K562 (cell line): ENCODE data around the gene CHAF1A. TPM values are rescaled to one million over a fixed set of nuclear protein-coding genes. Genes with fewer than 3 reads are reported as not detected.

Experiments
- ATAC-seq: fragments of 200-7000 bp; cut with Tn5 transposase; 3 replicates; pipeline ENCODE4 v1.9.1; 2020; ENCODE audit warnings: moderate library complexity
- BruUV-seq: library from RNA; stranded (reverse); fragments of 400-500 nt; replicated peaks from 2 replicates; lab custom pipeline; 2021; lab: Mats Ljungman, UMichigan
- CTCF ChIA-PET: fragments of 300-600 bp; formaldehyde crosslinking; extraction: SDS; loops from one replicate; lab custom pipeline; 2021; ENCODE audit warnings: low intra/inter-chr PET ratio; lab: Yijun Ruan, JAX
- POLR2A ChIA-PET: fragments of 300-600, 350-650 bp; sonication (Branson Sonifier 250); formaldehyde crosslinking; extraction: SDS; loops from one replicate; lab custom pipeline; 2021; ENCODE audit warnings: antibody characterized with exemption, inconsistent platforms; lab: Yijun Ruan, JAX
- DNase-seq, 4 experiments: peaks; one replicate each; pipeline versions ENCODE4 v3.0.0 to v3.0.0-alpha.2; 2011 to 2018; ENCODE audit warnings: low spot score in 3 of 4, mixed read lengths in 3 of 4; ENCODE audit errors: extremely low read depth in 1 of 4
- FAIRE-seq: peaks from 2 replicates; lab custom pipeline; 2011; peaks lifted over from hg19 to GRCh38; lab: Jason Lieb, UNC
- H2AFZ ChIP-seq: 2 replicates; pipeline ENCODE4 v1.6.0; 2011; ENCODE audit warnings: low read depth, low read length, control low read depth, inconsistent platforms
- H3K27ac ChIP-seq: fragments of 200-600 bp; 3 replicates; pipeline ENCODE4 v1.8.0; 2011; ENCODE audit warnings: low read depth, mild to moderate bottlenecking, control low read depth, inconsistent platforms, low read length, moderate library complexity, mixed read lengths; ENCODE audit errors: extremely low read depth
- H3K27me3 ChIP-seq, 2 experiments: fragments of 300-600 bp in 1 of 2; 2 replicates in 1 of 2; 3 replicates in 1 of 2; pipeline versions ENCODE4 v1.6.0 to v1.8.0; 2011; ENCODE audit warnings: inconsistent platforms in 2 of 2, low read length in 2 of 2, mild to moderate bottlenecking in 1 of 2, mixed read lengths in 1 of 2, moderate library complexity in 1 of 2; ENCODE audit not compliant: control insufficient read depth in 2 of 2, insufficient read depth in 2 of 2
- H3K36me3 ChIP-seq: fragments of 300-600 bp; 3 replicates; pipeline ENCODE4 v1.8.0; 2011; ENCODE audit warnings: mild to moderate bottlenecking, low read length, inconsistent platforms; ENCODE audit not compliant: control insufficient read depth, insufficient read depth
- H3K4me1 ChIP-seq, 2 experiments: fragments of 200-600 bp in 1 of 2; replicated peaks in 1 of 2; 2 replicates in 1 of 2; 3 replicates in 1 of 2; pipeline versions ENCODE4 v1.5.1 to v1.8.0; 2011; ENCODE audit warnings: inconsistent platforms in 2 of 2, low read length in 2 of 2, mild to moderate bottlenecking in 1 of 2, mixed read lengths in 1 of 2, moderate library complexity in 1 of 2; ENCODE audit not compliant: control insufficient read depth in 2 of 2, insufficient read depth in 2 of 2
- H3K4me2 ChIP-seq: 2 replicates; pipeline ENCODE4 v1.6.1; 2011; ENCODE audit warnings: low read length, control low read depth, inconsistent platforms, mixed read lengths; ENCODE audit not compliant: insufficient read depth
- H3K4me3 ChIP-seq: fragments of 200-600 bp; sonication (generic), shearing (Covaris generic); 2 replicates; pipeline ENCODE4 v1.5.1; 2016; ENCODE audit warnings: control low read depth, inconsistent platforms
- H3K79me2 ChIP-seq: fragments of 200-600 bp; 3 replicates; pipeline ENCODE4 v1.8.0; 2011; ENCODE audit warnings: low read length, inconsistent platforms; ENCODE audit not compliant: control insufficient read depth, insufficient read depth
- H3K9ac ChIP-seq, 2 experiments: 2 replicates each; pipeline versions ENCODE4 v1.6.0 to v1.6.1; 2011; ENCODE audit warnings: low read depth in 2 of 2, low read length in 2 of 2, control low read depth in 1 of 2, inconsistent platforms in 1 of 2, mild to moderate bottlenecking in 1 of 2, mixed read lengths in 1 of 2; ENCODE audit not compliant: insufficient read depth in 1 of 2
- H3K9me1 ChIP-seq: one replicate; pipeline ENCODE4 v1.6.0; 2011; ENCODE audit warnings: inconsistent platforms, mild to moderate bottlenecking, low read length, moderate library complexity; ENCODE audit not compliant: control insufficient read depth, insufficient read depth
- H3K9me3 ChIP-seq: replicated peaks from 2 replicates; pipeline ENCODE4 v1.5.1; 2011; ENCODE audit warnings: low read depth, low read length, inconsistent platforms; ENCODE audit not compliant: control insufficient read depth, insufficient read depth
- H4K20me1 ChIP-seq: replicated peaks from 2 replicates; pipeline ENCODE4 v1.6.1; 2011; ENCODE audit warnings: low read length, inconsistent platforms, mixed read lengths; ENCODE audit not compliant: control insufficient read depth, insufficient read depth
- CSDE1 ChIP-seq, 2 experiments: fragments of 450-650 bp; IDR thresholded peaks; 2 replicates each; pipeline ENCODE4 v1.6.1; 2016; ENCODE audit warnings: mild to moderate bottlenecking in 1 of 2
- E2F8 ChIP-seq: fragments of 450-650 bp; IDR thresholded peaks from 2 replicates; pipeline ENCODE4 v1.7.1; 2018; ENCODE audit warnings: mild to moderate bottlenecking, low read depth; ENCODE audit not compliant: partially characterized antibody
- FOXA3 ChIP-seq, 2 experiments: fragments of 450-650 bp in 1 of 2; sonication (generic) in 1 of 2; formaldehyde crosslinking; IDR thresholded peaks in 1 of 2; conservative IDR thresholded peaks in 1 of 2; 2 replicates each; pipeline versions ENCODE4 v1.4.0 to v1.8.0; 2020 to 2022; ENCODE audit warnings: mild to moderate bottlenecking in 2 of 2, missing genetic modification reagents in 1 of 2
- HOXB6 ChIP-seq: fragments of 250-450 bp; sonication (Bioruptor Pico); IDR thresholded peaks from 2 replicates; pipeline ENCODE4 v1.5.1; 2022; ENCODE audit warnings: mild to moderate bottlenecking, borderline replicate concordance
- MEIS2 ChIP-seq: fragments of 450-650 bp; IDR thresholded peaks from 2 replicates; pipeline ENCODE4 v1.6.1; 2014; ENCODE audit warnings: mild to moderate bottlenecking; ENCODE audit not compliant: partially characterized antibody
- POLR2G ChIP-seq: fragments of 200-400 bp; formaldehyde crosslinking; IDR thresholded peaks from 2 replicates; pipeline ENCODE4 v1.6.1; 2017; ENCODE audit warnings: low read depth, mild to moderate bottlenecking, antibody characterized with exemption, low read length, moderate library complexity
- RBFOX2 ChIP-seq: fragments of 200-400 bp; formaldehyde crosslinking; IDR thresholded peaks from 2 replicates; pipeline ENCODE4 v1.6.1; 2017; ENCODE audit warnings: low read depth, mild to moderate bottlenecking, low read length, moderate library complexity
- SIN3B ChIP-seq: fragments of 450-650 bp; IDR thresholded peaks from 2 replicates; pipeline ENCODE4 v1.6.1; 2017; ENCODE audit warnings: low read depth, mild to moderate bottlenecking, moderate library complexity
- SP1 ChIP-seq: sonication (generic); formaldehyde crosslinking; IDR thresholded peaks from 2 replicates; pipeline ENCODE4 v1.8.1; 2022; ENCODE audit warnings: mild to moderate bottlenecking, missing genetic modification reagents
- SPI1 ChIP-seq: IDR thresholded peaks from 2 replicates; pipeline ENCODE4 v1.6.1; 2011; ENCODE audit warnings: low read depth, low read length, control low read depth, borderline replicate concordance
- TRIM24 ChIP-seq, 2 experiments: fragments of 450-650 bp; IDR thresholded peaks; 2 replicates each; pipeline ENCODE4 v1.6.1; 2016
- ZFP36 ChIP-seq: fragments of 150-350 bp; IDR thresholded peaks from 2 replicates; pipeline ENCODE4 v1.6.1; 2018; ENCODE audit warnings: low read length, low read depth; ENCODE audit not compliant: partially characterized antibody
- ZNF3 ChIP-seq: fragments of 250-450 bp; sonication (Bioruptor Pico); IDR thresholded peaks from 2 replicates; pipeline ENCODE4 v1.5.0; 2021; ENCODE audit warnings: mild to moderate bottlenecking, moderate library complexity
- WGBS: fragments of 100-300 bp; shearing (Covaris generic); methylation state at CpG from one replicate; pipeline ENCODE4 v1.1.6; 2016; ENCODE audit warnings: low coverage, mixed read lengths; ENCODE audit not compliant: insufficient coverage; ENCODE audit errors: missing lambda C conversion rate; 5-methylcytosine and 5-hydroxymethylcytosine counted together
- in situ Hi-C: fragments of 300-500 bp; cut with MboI; formaldehyde crosslinking; loops from 4 replicates; pipeline ENCODE4 v1.15.0; 2018; ENCODE audit warnings: inconsistent platforms, mixed read lengths
- intact Hi-C: fragments of 100-400 bp; cut with micrococcal nuclease; formaldehyde crosslinking; loops from 2 replicates; pipeline ENCODE4 v1.14.2; 2022
- polyA plus RNA-seq, 8 experiments: library from polyadenylated mRNA; depleted of rRNA in 4 of 8; stranded (reverse) in 5 of 8; unstranded in 3 of 8; fragments of >200 nt; fragmentation: Nextera tagmentation in 2 of 8; fragmentation: Illumina TruSeq in 1 of 8; extraction: Ambion mirVana in 2 of 8; extraction: Trizol in 1 of 8; gene quantifications; 2 replicates each; pipeline versions ENCODE4 v1.2.1 to v1.2.3, GENCODE V29; 2011 to 2014; ENCODE audit warnings: inconsistent platforms in 1 of 8, missing spikeins in 1 of 8
- total RNA-seq, 7 experiments: library from RNA; depleted of rRNA in 6 of 7; stranded (reverse); fragments of >200 nt in 6 of 7; fragmentation: Illumina TruSeq in 2 of 7; extraction: Trizol in 2 of 7; gene quantifications; 2 replicates each; pipeline versions ENCODE4 v1.2.1 to v1.2.3, GENCODE V29; 2011 to 2021; ENCODE audit warnings: low replicate concordance in 1 of 7
- TF ChIP-seq, protein P1 (sequence below): fragments of 450-650 bp; formaldehyde crosslinking; conservative IDR thresholded peaks from 2 replicates; pipeline ENCODE4 v1.4.0; 2022; ENCODE audit warnings: mild to moderate bottlenecking, missing genetic modification characterization
- TF ChIP-seq, protein P2 (sequence below): fragments of 250-450 bp; sonication (Bioruptor Pico); IDR thresholded peaks from 2 replicates; pipeline ENCODE4 v1.8.0; 2022; ENCODE audit warnings: inconsistent platforms

The CHAF1A gene
- total and polyA plus RNA-seq, 9 of the 15 experiments (the other 6 are each of a cell fraction or from before 2014, with no cell fraction given) = 1.6 to 86.9 (median 45.2) TPM

DNA sequence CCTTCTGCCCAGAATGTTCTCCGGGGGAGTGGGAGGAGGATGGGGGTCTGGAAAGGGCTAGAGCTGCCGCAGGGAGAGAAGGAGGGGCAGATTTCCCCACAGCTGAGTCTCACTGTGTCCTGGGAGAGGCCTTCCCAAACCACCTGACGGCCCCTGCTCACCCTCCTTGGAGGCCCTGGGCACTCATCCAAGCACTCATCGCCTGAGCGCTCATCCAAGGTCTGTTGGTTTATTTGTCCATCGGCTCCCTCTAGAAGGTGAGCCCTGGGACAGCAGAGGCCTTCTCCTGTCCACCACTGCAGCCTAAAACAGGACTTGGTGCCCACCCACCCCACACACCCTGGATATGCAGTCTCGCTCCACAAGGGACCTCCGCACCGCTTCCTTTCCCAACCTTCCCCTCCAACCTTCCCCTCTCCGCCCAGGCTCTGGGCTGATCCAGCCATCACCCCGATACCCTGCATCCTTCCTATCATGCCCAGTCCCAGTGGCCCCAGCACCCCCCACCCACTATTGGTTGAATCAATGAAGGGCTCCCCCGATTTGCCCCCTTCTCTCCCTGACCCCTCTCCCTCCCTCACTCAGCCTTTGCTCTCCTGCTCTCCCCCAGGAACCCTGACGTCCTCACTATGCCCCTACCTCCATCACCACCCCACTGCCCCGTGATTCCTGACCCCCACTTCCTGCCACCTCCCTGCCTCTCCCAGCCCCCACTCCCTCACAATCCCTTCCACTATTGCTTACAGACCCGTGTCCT lies 53.5 kb downstream of the CHAF1A start:
- intact Hi-C loops = no loop called here
- Histone ChIP-seq H3K27me3 (no peaks in the 10 kb centered on the region), H3K79me2 (peaks cover 34% of the 10 kb centered on the region), H3K9ac (peak overlapping the region; percentile 76 to 85; a peak in 3 of 4 replicates), H3K9me1 (peaks cover 2% of the 10 kb centered on the region), H3K4me2 (peak overlapping the region; percentile 96), H3K4me3 (peak overlapping the region; percentile 67), H4K20me1 (peaks cover 5% of the 10 kb centered on the region; the same call in 1 of the 2 replicates), H2AFZ (no peak overlapping the region), H3K4me1 (peaks cover 21 to 57% of the 10 kb centered on the region in 2 experiments), H3K27ac (peak overlapping the region; percentile 76), H3K9me3 (no peaks in the 10 kb centered on the region), H3K36me3 (peaks cover 38% of the 10 kb centered on the region; the same call in 2 of the 3 replicates)
- no peak for FAIRE-seq
- 29% methylated on average over 14 of the region's 15 CpGs for WGBS
- in situ Hi-C loops = no loop called here
- CTCF ChIA-PET = no interaction called here
- DNase-seq = peak in 3 of 4 experiments; percentile 25 to 72 (median 46)
- peak; percentile 60 for ATAC-seq
- POLR2A ChIA-PET = interaction anchor here (0.5 to 6.3 kb wide), 10 partner anchors 9 to 470 kb away, joined by 3 to 60 read pairs (median 4); partner anchors contain the start of genes CHAF1A, EEF2 and HDGFL2
- BruUV-seq = no TSS peak
- TF ChIP-seq ZNF3 (CRISPR knock-in tag) (no peak), SIN3B (no peak), E2F8 (no peak), SPI1 (0 out of 2 replicates have a peak, but pooled peaks have one; percentile 3), HOXB6 (CRISPR knock-in tag) (no peak), TRIM24 (IDR thresholded peaks at IDR 0.05) (no peak), ZFP36 (peak; percentile 23), SP1 (CRISPR knock-in tag) (peak; percentile 36; the same call in 1 of the 2 replicates), FOXA3 (CRISPR knock-in tag; conservative IDR thresholded peaks at IDR 0.05 in 1 of 2, IDR thresholded peaks at IDR 0.05 in 1 of 2) (no peak), CSDE1 (IDR thresholded peaks at IDR 0.05) (no peak), POLR2G (peak; percentile 34; the same call in 1 of the 2 replicates), RBFOX2 (peak; percentile 54), MEIS2 (no peak)
- TF ChIP-seq, protein P1, sequence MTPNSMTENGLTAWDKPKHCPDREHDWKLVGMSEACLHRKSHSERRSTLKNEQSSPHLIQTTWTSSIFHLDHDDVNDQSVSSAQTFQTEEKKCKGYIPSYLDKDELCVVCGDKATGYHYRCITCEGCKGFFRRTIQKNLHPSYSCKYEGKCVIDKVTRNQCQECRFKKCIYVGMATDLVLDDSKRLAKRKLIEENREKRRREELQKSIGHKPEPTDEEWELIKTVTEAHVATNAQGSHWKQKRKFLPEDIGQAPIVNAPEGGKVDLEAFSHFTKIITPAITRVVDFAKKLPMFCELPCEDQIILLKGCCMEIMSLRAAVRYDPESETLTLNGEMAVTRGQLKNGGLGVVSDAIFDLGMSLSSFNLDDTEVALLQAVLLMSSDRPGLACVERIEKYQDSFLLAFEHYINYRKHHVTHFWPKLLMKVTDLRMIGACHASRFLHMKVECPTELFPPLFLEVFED (CRISPR knock-in tag) = no peak
- TF ChIP-seq, protein P2, sequence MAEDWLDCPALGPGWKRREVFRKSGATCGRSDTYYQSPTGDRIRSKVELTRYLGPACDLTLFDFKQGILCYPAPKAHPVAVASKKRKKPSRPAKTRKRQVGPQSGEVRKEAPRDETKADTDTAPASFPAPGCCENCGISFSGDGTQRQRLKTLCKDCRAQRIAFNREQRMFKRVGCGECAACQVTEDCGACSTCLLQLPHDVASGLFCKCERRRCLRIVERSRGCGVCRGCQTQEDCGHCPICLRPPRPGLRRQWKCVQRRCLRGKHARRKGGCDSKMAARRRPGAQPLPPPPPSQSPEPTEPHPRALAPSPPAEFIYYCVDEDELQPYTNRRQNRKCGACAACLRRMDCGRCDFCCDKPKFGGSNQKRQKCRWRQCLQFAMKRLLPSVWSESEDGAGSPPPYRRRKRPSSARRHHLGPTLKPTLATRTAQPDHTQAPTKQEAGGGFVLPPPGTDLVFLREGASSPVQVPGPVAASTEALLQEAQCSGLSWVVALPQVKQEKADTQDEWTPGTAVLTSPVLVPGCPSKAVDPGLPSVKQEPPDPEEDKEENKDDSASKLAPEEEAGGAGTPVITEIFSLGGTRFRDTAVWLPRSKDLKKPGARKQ = no peak
